Glomerular visceral epithelial cell (primary cell): ENCODE measurements around the gene RIMS3.

Source experiments
- DNase-seq: peaks from one replicate; pipeline ENCODE4 v3.0.0-alpha.2; 2016; ENCODE audit errors: extremely low spot score

The RIMS3 gene

GRCh38 chr1:40653851-40654537 is 11.5 kb downstream of the RIMS3 start:
- no peak for DNase-seq

- no peak for DNase-seq
Measured at GRCh38 chr1:40652979-40653378, 12.5 kb downstream of the RIMS3 start.

- DNase-seq: no peak
Measured at GRCh38 chr1:40652468-40652867, 13.0 kb downstream of the RIMS3 start.

GRCh38 chr1:40651138-40651857 is 14.2 kb downstream of the RIMS3 start:
- no peak for DNase-seq

- no peak for DNase-seq
Measured at GRCh38 chr1:40650075-40650474, 15.4 kb downstream of the RIMS3 start.

- no peak for DNase-seq
Measured at GRCh38 chr1:40649592-40649930, 15.9 kb downstream of the RIMS3 start.

GRCh38 chr1:40648928-40649591 is 16.4 kb downstream of the RIMS3 start:
- no peak for DNase-seq

- no peak for DNase-seq
Measured at GRCh38 chr1:40648200-40648599, 17.3 kb downstream of the RIMS3 start.

- no peak for DNase-seq
Measured at GRCh38 chr1:40646315-40646714, 19.2 kb downstream of the RIMS3 start.

- no peak for DNase-seq
Measured at GRCh38 chr1:40645118-40645680, 20.3 kb downstream of the RIMS3 start.

- DNase-seq: no peak
Measured at GRCh38 chr1:40641601-40642242, 23.8 kb downstream of the RIMS3 start.

GRCh38 chr1:40640314-40641076 is 25.0 kb downstream of the RIMS3 start:
- no peak for DNase-seq

- no peak for DNase-seq
Measured at GRCh38 chr1:40638097-40639036, 27.1 kb downstream of the RIMS3 start.

GRCh38 chr1:40637470-40638007 is 27.9 kb downstream of the RIMS3 start:
- no peak for DNase-seq

- DNase-seq: no peak
Measured at GRCh38 chr1:40636777-40637176, 28.7 kb downstream of the RIMS3 start.

GRCh38 chr1:40635763-40636500 is 29.6 kb downstream of the RIMS3 start:
- DNase-seq: no peak

- no peak for DNase-seq
Measured at GRCh38 chr1:40634901-40635655, 30.4 kb downstream of the RIMS3 start.

GRCh38 chr1:40633931-40634376 is 31.5 kb downstream of the RIMS3 start:
- no peak for DNase-seq

- no peak for DNase-seq
Measured at GRCh38 chr1:40633523-40633922, 32.0 kb downstream of the RIMS3 start.
